Measurements from ENCODE around the gene C6orf120.

C6orf120 gene

DNA sequence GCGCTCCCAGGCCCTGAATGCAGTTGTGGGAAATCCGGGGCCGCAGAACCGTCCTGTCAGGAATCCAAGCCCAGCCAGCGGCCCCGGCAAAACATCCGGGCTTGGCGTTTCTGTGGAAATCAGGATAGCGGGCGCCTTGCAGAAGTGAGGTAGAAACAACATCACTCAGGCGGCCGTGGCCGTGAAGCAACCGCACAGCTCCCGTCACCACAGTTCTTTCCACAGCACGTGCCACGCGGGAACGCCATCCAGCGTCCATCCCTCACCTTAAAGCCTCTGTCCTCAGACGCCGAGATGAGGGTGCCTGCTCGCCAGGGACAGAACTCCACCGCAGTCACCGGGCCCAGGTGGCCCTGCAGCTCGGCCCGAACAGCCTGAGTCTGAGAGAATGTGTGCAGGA, 34.2 kb upstream of the C6orf120 start:
- no peak overlapping the region for H3K4me3 ChIP-seq (ENCODE audit: low read depth, low read length)
- no peak for DNase-seq (ENCODE audit: low read depth)
- TF ChIP-seq CTCF (conservative IDR thresholded peaks at IDR 0.05; ENCODE audit: low read depth, low read length), result no peak

DNA sequence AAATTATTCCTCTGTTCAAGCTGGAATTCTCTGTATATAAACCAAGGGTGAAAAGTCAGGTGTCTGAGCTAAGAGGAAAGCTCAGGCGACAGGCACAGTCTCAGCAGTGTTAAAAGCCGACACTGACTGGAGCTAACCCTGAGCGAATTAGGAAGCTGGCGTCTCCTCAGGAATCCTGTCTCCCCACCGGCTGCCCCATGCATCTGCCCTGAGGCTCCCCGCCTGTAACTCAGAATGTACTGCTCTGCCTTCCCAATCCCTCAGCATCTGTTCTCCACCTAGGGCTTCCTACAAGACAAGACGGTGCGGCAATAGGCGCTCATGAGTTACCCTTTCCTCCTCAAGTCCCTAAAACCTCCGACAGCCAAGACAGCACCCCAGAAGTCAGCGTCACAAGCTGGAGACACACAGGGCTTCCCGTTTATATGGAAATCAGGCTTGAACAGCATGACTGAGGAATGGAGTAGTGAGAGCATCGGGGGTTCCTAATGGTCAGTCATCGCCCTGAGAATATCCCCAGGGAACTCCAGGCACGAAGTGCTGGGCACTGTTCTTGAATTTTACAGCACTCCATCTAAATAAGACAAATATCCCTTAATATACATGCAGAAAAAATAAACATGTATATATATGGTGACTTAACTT, 33.6 kb upstream of the C6orf120 start:
- no peak for TF ChIP-seq CTCF (conservative IDR thresholded peaks at IDR 0.05; ENCODE audit: low read depth, low read length)
- DNase-seq (ENCODE audit: low read depth), result no peak
- no peak overlapping the region for H3K4me3 ChIP-seq (ENCODE audit: low read depth, low read length)

DNA sequence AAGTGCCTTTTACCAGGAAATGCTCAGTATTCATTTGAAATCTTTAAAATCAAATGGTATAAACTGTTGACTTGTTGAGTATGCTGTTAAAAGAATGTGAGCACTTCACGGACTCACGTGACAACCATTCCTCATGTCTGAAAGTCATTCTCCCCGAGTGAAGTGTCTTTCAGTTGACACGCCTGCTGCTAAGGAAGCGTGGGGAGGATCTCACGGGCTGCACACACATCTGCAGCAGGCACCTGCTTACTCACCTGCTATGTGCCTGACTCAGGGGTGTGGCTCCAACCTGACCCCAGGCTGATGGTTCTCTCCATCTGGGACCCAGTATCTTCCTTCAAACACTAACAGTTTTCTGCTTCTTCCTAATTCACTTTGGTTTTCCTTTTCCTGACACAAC, 32.8 kb upstream of the C6orf120 start:
- H3K4me3 ChIP-seq (ENCODE audit: low read depth, low read length), result no peak overlapping the region
- no peak for TF ChIP-seq CTCF (conservative IDR thresholded peaks at IDR 0.05; ENCODE audit: low read depth, low read length)
- DNase-seq (ENCODE audit: low read depth), result no peak

DNA sequence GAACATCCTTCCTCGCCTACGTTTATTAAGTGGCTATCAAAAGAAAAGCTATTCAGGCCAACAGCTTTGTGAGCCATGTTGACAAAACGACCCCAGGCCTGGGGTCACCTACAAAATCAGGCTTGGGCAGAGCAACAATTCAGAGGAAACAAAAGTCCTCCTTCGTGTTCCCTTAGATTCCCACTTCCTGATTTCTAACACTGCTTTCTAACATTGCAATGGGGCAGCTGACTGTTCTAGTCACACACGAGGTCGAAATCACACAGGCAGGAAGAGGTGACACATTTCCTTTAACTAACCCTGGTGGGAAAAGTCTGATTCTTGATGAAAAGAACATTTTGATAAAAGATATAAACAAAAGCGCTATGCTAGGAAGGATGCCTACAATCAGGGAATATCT, 32.0 kb upstream of the C6orf120 start:
- no peak for TF ChIP-seq CTCF (conservative IDR thresholded peaks at IDR 0.05; ENCODE audit: low read depth, low read length)

DNA sequence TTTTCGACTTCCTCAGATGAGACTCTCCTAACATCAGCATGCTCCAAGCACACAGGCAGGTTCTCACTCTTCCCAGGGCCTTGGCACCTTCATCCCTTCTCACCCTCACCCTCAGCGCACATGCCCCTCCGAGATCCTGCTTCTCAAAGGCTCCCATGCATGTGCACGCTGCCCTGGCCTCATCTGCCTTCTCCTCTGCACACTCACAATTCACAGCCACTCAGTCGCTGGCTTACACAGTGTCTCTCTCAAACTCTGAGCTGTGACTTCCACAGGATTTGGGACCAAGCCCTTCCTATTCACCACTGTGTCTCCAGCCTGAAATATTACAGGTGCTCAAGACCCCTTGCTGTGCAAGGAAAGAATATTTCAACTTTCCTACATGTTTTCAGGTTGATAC, 30.4 kb upstream of the C6orf120 start:
- H3K4me3 ChIP-seq (ENCODE audit: low read depth, low read length), result no peak overlapping the region
- no peak for TF ChIP-seq CTCF (conservative IDR thresholded peaks at IDR 0.05; ENCODE audit: low read depth, low read length)
- no peak for DNase-seq (ENCODE audit: low read depth)

More for the DNA sequence above, 32.0 kb upstream of the C6orf120 start:
- DNase-seq (ENCODE audit: low read depth), result peak; percentile 54
- no peak overlapping the region for H3K4me3 ChIP-seq (ENCODE audit: low read depth, low read length)

DNA sequence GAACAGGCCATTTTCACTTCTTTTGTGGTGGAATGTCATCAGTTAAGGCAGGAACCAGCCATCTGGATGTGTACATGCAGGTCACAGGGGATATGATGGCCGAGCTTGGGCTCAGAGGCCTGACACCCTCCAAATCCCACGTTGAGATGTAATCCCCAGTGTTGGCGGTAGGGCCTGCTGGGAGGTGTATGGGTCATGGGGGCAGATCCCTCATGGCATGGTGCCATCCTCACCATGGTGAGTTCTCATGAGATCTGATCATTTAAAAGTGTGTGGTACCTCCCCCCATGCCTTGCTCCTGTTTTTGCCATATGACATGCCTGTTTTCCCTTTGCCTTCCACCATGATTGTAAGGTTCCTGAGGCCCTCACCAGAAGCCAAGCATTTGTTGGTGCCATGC, 26.9 kb upstream of the C6orf120 start:
- no peak overlapping the region for H3K4me3 ChIP-seq (ENCODE audit: low read depth, low read length)
- no peak for TF ChIP-seq CTCF (conservative IDR thresholded peaks at IDR 0.05; ENCODE audit: low read depth, low read length)
- no peak for DNase-seq (ENCODE audit: low read depth)

GRCh38 chr6:169677096-169677495, 24.8 kb upstream of the C6orf120 start:
- no peak overlapping the region for H3K4me3 ChIP-seq (ENCODE audit: low read depth, low read length)
- no peak for TF ChIP-seq CTCF (conservative IDR thresholded peaks at IDR 0.05; ENCODE audit: low read depth, low read length)
- no peak for DNase-seq (ENCODE audit: low read depth)

Measured in choroid plexus epithelial cell (primary cell).